Measurements from ENCODE around the gene CACNA1B.

GRCh38 chr9:137955224-137955570, 77.6 kb downstream of the CACNA1B start:
- no peak for TF ChIP-seq POLR2A (IDR thresholded peaks at IDR 0.05)
- TF ChIP-seq CTCF (IDR thresholded peaks at IDR 0.05 in 8 of 11, conservative IDR thresholded peaks at IDR 0.05 in 3 of 11) = no peak

Data from spleen (tissue), 7 donors.